Thyroid gland (tissue), 4 donors: ENCODE data around the gene ERGIC3. TPM values are rescaled to one million over a fixed set of nuclear protein-coding genes. Genes with fewer than 3 reads are reported as not detected.
A peak's percentile ranks its signal among the peaks of the same experiment; 100 is the strongest.
"Not testable (repeated sequence)": the region's sequence is repeated elsewhere in the genome, so short reads cannot be mapped to it uniquely, and the experiment has no call there.

Experiments used
- DNase-seq, 2 donors: peaks; one replicate each; pipeline ENCODE4 v3.0.0-alpha.2; 2019
- H3K27ac ChIP-seq, 3 donors: fragments of 200-600 bp; sonication (generic); 1 replicate in 2 of 3; 2 replicates in 1 of 3; pipeline ENCODE4 v1.5.1; 2016 to 2019; ENCODE audit warnings: mild to moderate bottlenecking in 1 of 3, moderate library complexity in 1 of 3
- H3K27me3 ChIP-seq: fragments of 200-600 bp; sonication (generic); one replicate; pipeline ENCODE4 v1.5.1; 2019
- H3K36me3 ChIP-seq, 2 donors: fragments of 200-600 bp; sonication (generic); one replicate each; pipeline ENCODE4 v1.5.1; 2016 to 2019
- H3K4me1 ChIP-seq, 2 donors: fragments of 200-600 bp; sonication (generic); one replicate each; pipeline ENCODE4 v1.5.1; 2017 to 2019
- H3K4me3 ChIP-seq, 3 donors: fragments of 200-600 bp; sonication (generic); replicated peaks in 1 of 3; 1 replicate in 2 of 3; 2 replicates in 1 of 3; pipeline ENCODE4 v1.5.1; 2016; ENCODE audit warnings: mild to moderate bottlenecking in 1 of 3
- H3K9me3 ChIP-seq: fragments of 200-600 bp; sonication (generic); one replicate; pipeline ENCODE4 v1.5.1; 2017
- POLR2A ChIP-seq, 2 donors: fragments of 450-650 bp; IDR thresholded peaks; one replicate each; pipeline ENCODE4 v1.6.1; 2017; ENCODE audit warnings: antibody characterized with exemption in 2 of 2, mild to moderate bottlenecking in 2 of 2, moderate library complexity in 1 of 2
- WGBS, 2 donors: methylation state at CpG; one replicate each; pipeline ENCODE4 v1.1.5; 2017; 5-methylcytosine and 5-hydroxymethylcytosine counted together
- intact Hi-C: fragments of 100-400 bp; cut with DNase I; formaldehyde crosslinking; loops from one replicate; pipeline ENCODE4 v1.15.1; 2023
- total RNA-seq, 4 donors: library from RNA; depleted of rRNA; stranded (reverse); fragments of >200 nt; gene quantifications; one replicate each; pipeline ENCODE4 v1.2.3, GENCODE V29; 2016
- TF ChIP-seq, protein P1 (sequence below), 6 experiments: fragments of 200-600 bp in 3 of 6; fragments of 450-650 bp in 3 of 6; sonication (generic) in 3 of 6; IDR thresholded peaks; one replicate each; pipeline ENCODE4 v1.5.1; 2016 to 2019; ENCODE audit warnings: antibody characterized with exemption in 6 of 6, mild to moderate bottlenecking in 2 of 6, inconsistent platforms in 1 of 6, moderate library complexity in 1 of 6

ERGIC3 gene
- total RNA-seq, 4 donors from 2014 or later: 194 to 419 (median 250) TPM

DNA sequence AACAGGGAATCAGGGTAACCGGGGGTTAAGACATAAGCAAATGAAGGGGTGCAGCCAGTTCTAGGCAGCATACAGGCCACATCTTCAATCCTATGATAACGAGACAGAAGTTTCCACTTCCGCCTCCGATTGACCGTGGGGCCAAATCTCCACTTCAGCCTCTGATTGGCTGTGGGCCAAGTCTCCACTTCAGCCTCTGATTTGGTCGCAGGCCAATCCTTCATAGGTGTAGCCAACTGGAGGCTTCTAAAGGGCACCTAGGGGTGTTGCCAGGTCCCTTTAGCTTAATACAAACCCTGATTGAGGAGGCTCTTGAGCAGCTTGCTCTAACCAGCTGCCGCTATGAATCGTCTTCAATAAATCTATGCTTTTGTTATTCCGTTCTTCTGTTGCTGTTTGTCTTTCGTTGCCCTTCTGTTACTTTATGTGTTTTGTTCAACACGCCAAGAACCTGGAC, 2.1 kb upstream of the ERGIC3 start:
- 18 to 20% methylated on average over 11 of the region's 11 CpGs for WGBS, 2 donors
- Histone ChIP-seq H3K27me3 (no peaks in the 10 kb centered on the region), H3K4me1 (peaks cover 15 to 21% of the 10 kb centered on the region in 2 donors), H3K27ac (peak overlapping the region in 2 of 3 donors; percentile 37 to 45), H3K36me3 (no peaks in the 10 kb centered on the region), H3K9me3 (no peaks in the 10 kb centered on the region), H3K4me3 (no peak overlapping the region)
- peak; percentile 82 to 83 for DNase-seq
- intact Hi-C loops: no loop called here
- TF ChIP-seq POLR2A (IDR thresholded peaks at IDR 0.05): no peak
- TF ChIP-seq, protein P1, sequence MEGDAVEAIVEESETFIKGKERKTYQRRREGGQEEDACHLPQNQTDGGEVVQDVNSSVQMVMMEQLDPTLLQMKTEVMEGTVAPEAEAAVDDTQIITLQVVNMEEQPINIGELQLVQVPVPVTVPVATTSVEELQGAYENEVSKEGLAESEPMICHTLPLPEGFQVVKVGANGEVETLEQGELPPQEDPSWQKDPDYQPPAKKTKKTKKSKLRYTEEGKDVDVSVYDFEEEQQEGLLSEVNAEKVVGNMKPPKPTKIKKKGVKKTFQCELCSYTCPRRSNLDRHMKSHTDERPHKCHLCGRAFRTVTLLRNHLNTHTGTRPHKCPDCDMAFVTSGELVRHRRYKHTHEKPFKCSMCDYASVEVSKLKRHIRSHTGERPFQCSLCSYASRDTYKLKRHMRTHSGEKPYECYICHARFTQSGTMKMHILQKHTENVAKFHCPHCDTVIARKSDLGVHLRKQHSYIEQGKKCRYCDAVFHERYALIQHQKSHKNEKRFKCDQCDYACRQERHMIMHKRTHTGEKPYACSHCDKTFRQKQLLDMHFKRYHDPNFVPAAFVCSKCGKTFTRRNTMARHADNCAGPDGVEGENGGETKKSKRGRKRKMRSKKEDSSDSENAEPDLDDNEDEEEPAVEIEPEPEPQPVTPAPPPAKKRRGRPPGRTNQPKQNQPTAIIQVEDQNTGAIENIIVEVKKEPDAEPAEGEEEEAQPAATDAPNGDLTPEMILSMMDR (IDR thresholded peaks at IDR 0.05): no peak

DNA sequence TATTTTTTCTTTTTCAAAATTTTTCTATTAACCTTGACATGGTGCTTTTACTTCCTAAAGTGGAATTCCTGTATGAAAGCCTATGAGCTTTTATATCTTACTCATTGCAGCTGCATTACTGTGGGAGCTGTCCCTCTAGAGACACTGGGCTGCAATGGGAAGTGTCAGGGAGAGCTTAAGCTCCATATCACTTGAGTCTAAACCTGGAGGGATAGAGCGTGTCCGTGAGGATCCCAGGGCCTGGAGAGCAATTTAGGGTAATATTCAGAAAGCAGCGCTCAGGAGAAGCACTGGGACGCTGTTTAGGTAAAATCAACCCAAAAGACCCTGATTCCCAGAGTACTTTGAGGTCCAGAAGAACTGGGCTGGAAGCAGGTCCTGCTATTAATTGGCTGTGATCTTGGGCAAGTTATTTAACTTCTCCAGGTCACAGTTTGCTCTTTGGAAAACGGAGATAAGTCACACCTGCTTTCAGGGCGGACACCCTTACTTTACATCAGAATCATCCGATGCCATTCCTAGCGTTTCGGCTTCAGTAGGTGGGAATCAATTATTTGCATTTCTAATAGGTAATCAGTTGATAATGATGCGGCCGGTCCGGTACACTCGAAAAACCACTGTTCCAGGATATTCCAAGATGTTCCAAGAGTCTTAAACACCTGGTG, 628 bp upstream of the ERGIC3 start:
- Histone ChIP-seq H3K4me3 (peak overlapping the region in 1 of 3 donors; percentile 81), H3K27me3 (no peaks in the 10 kb centered on the region), H3K4me1 (peaks cover 15 to 21% of the 10 kb centered on the region in 2 donors), H3K27ac (no peak overlapping the region), H3K36me3 (no peaks in the 10 kb centered on the region), H3K9me3 (no peaks in the 10 kb centered on the region)
- DNase-seq: no peak
- TF ChIP-seq POLR2A (IDR thresholded peaks at IDR 0.05): no peak
- TF ChIP-seq, protein P1 (IDR thresholded peaks at IDR 0.05): no peak
- WGBS, 2 donors: 31 to 33% methylated on average over 13 of the region's 13 CpGs
- intact Hi-C loops: no loop called here

DNA sequence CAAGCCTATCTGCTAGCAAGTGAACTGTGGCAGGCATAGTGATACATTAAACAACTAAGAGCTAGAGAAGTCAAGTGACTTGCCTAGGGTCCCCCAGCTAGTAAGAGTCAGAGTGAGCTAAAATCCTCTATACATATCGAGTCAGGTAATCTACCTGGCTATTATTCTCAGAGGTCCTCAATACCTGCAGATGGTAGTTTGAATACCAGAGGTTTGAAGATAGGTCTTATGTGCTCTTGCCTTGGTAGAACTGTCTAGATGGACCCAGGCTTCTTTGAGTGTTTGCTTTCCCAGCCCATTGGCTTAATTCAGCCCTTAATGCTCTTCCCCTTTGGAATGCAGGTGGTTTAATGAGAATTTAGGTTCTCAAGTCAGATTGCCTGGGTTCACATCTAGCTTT, 1.1 kb downstream of the ERGIC3 start:
- 100% methylated on average over 1 of the region's 1 CpG for WGBS, 2 donors
- intact Hi-C loops: no loop called here
- Histone ChIP-seq H3K9me3 (no peaks in the 10 kb centered on the region), H3K27ac (no peak overlapping the region), H3K27me3 (no peaks in the 10 kb centered on the region), H3K36me3 (peaks cover 2 to 5% of the 10 kb centered on the region in 2 donors), H3K4me1 (peaks cover 15 to 21% of the 10 kb centered on the region in 2 donors), H3K4me3 (no peak overlapping the region)
- DNase-seq: no peak
- no peak for TF ChIP-seq POLR2A (IDR thresholded peaks at IDR 0.05)

DNA sequence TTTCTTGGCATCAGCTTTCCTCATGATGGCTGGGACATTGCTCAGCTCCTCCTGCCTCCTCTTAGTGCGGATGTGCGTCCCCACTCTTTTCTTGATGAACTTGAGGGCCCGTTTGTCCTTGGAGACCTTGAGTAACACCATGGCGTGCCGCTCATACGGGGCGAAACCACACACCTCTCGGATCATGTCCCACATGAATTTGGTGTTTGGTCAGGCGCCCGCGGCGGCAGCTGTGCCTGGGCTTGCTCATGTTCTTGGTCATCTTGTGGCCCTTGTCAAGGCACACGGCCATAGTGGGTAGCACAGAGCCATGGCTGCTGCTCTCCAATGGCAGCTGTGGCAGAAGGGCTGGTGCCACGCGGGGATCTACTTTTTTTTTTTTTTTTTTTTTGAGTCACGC, 2.6 kb downstream of the ERGIC3 start:
- Histone ChIP-seq H3K27me3 (no peaks in the 10 kb centered on the region), H3K4me3 (no peak overlapping the region), H3K9me3 (no peaks in the 10 kb centered on the region), H3K36me3 (peaks cover 16 to 20% of the 10 kb centered on the region in 2 donors), H3K4me1 (peaks cover 15 to 21% of the 10 kb centered on the region in 2 donors), H3K27ac (no peak overlapping the region)
- DNase-seq: no peak
- WGBS, 2 donors: 90 to 96% methylated on average over 16 of the region's 16 CpGs
- no peak for TF ChIP-seq POLR2A (IDR thresholded peaks at IDR 0.05)
- TF ChIP-seq, protein P1 (IDR thresholded peaks at IDR 0.05): no peak
- intact Hi-C loops: no loop called here

DNA sequence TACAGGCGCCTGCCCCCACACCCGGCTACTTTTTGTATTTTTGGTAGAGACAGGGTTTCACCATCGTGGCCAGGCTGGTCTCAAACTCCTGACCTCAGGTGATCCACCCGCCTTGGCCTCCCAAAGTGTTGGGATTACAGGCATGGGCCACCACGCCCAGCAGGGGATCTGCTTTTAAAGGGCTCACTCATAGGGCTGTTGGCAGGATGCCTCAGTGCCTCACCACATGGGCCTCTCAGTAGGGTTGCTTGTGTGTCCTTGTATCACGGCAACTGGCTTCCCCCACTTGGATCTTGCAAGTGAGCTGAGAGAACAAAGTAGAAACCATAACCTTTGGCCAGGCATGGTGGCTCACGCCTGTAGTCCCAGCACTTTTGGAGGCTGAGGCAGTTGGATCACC, 3.1 kb downstream of the ERGIC3 start:
- intact Hi-C loops, H3K27ac ChIP-seq, H3K9me3 ChIP-seq, H3K4me3 ChIP-seq, H3K27me3 ChIP-seq, DNase-seq: not testable (repeated sequence)
- peaks cover 15 to 20% of the 10 kb centered on the region in 2 donors for H3K4me1 ChIP-seq
- WGBS, 2 donors: 92 to 96% methylated on average over 7 of the region's 7 CpGs
- H3K36me3 ChIP-seq: peaks cover 21 to 24% of the 10 kb centered on the region in 2 donors

DNA sequence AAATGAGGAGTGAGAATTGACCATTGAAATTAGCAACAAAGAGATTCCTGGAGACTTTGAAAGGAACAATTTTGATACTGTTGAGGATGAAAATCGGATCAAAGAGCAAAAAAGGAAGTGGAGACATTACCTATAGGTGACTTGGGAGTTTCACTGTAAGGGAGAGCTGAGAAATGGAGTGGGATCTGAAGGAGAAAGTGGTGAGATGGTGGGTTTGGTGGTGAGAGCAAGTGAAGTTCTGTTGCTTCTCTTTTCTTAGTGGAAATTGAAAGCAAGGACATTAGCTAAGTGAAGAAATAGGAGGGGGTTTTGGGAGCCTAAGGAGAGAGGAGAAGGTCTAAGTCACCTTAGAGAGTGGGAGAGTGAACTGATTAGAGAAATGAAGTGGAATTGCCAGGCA, 4.2 kb downstream of the ERGIC3 start:
- intact Hi-C loops: no loop called here
- H3K27me3 ChIP-seq: no peaks in the 10 kb centered on the region
- no peak overlapping the region for H3K27ac ChIP-seq
- no peaks in the 10 kb centered on the region for H3K9me3 ChIP-seq
- TF ChIP-seq, protein P1 (IDR thresholded peaks at IDR 0.05): no peak
- TF ChIP-seq POLR2A (IDR thresholded peaks at IDR 0.05): no peak
- no peak for DNase-seq
- peaks cover 24 to 26% of the 10 kb centered on the region in 2 donors for H3K36me3 ChIP-seq
- no peak overlapping the region for H3K4me3 ChIP-seq
- H3K4me1 ChIP-seq: peaks cover 9 to 13% of the 10 kb centered on the region in 2 donors
- 85 to 91% methylated on average over 1 of the region's 1 CpG for WGBS, 2 donors
